Body of pancreas (tissue), 4 donors: ENCODE data around the gene NOTCH2.

Experiments
- POLR2A ChIP-seq, 3 donors: fragments of 450-650 bp; IDR thresholded peaks; one replicate each; pipeline ENCODE4 v1.6.1; 2016; ENCODE audit warnings: antibody characterized with exemption in 3 of 3, mild to moderate bottlenecking in 2 of 3
- TF ChIP-seq, protein P1 (sequence below), 7 experiments: fragments of 450-650 bp in 4 of 7; fragments of 200-600 bp in 3 of 7; sonication (generic) in 3 of 7; IDR thresholded peaks; one replicate each; pipeline ENCODE4 v1.5.1; 2016 to 2019; ENCODE audit warnings: antibody characterized with exemption in 7 of 7

- TF ChIP-seq, protein P1, sequence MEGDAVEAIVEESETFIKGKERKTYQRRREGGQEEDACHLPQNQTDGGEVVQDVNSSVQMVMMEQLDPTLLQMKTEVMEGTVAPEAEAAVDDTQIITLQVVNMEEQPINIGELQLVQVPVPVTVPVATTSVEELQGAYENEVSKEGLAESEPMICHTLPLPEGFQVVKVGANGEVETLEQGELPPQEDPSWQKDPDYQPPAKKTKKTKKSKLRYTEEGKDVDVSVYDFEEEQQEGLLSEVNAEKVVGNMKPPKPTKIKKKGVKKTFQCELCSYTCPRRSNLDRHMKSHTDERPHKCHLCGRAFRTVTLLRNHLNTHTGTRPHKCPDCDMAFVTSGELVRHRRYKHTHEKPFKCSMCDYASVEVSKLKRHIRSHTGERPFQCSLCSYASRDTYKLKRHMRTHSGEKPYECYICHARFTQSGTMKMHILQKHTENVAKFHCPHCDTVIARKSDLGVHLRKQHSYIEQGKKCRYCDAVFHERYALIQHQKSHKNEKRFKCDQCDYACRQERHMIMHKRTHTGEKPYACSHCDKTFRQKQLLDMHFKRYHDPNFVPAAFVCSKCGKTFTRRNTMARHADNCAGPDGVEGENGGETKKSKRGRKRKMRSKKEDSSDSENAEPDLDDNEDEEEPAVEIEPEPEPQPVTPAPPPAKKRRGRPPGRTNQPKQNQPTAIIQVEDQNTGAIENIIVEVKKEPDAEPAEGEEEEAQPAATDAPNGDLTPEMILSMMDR (IDR thresholded peaks at IDR 0.05), result no peak
- TF ChIP-seq POLR2A (IDR thresholded peaks at IDR 0.05), result no peak
Measured at GRCh38 chr1:119912963-119913362, 156.5 kb downstream of the NOTCH2 start.
